ENCODE measurements around the gene ABCB9. TPM values are rescaled to one million over a fixed set of nuclear protein-coding genes. Genes with fewer than 3 reads are reported as not detected.

ABCB9 gene
- total and polyA plus RNA-seq, 2 of the 8 experiments (the other 6 are each of a cell fraction or from before 2014, with no cell fraction given) = 3.8 to 8.0 TPM

GRCh38 chr12:122988612-122989212 is 22.4 kb upstream of the ABCB9 start (continued):
- TF ChIP-seq, protein P1, sequence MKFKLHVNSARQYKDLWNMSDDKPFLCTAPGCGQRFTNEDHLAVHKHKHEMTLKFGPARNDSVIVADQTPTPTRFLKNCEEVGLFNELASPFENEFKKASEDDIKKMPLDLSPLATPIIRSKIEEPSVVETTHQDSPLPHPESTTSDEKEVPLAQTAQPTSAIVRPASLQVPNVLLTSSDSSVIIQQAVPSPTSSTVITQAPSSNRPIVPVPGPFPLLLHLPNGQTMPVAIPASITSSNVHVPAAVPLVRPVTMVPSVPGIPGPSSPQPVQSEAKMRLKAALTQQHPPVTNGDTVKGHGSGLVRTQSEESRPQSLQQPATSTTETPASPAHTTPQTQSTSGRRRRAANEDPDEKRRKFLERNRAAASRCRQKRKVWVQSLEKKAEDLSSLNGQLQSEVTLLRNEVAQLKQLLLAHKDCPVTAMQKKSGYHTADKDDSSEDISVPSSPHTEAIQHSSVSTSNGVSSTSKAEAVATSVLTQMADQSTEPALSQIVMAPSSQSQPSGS (IDR thresholded peaks at IDR 0.05; ENCODE audit: low read length) = no peak
- no peak for TF ChIP-seq PHF8 (conservative IDR thresholded peaks at IDR 0.05; ENCODE audit: low read depth, low read length)
- no peak for TF ChIP-seq EP300 (IDR thresholded peaks at IDR 0.05; ENCODE audit: borderline replicate concordance in 1 of 2, low read depth in 2 of 2, low read length in 2 of 2)
- TF ChIP-seq, protein P2, sequence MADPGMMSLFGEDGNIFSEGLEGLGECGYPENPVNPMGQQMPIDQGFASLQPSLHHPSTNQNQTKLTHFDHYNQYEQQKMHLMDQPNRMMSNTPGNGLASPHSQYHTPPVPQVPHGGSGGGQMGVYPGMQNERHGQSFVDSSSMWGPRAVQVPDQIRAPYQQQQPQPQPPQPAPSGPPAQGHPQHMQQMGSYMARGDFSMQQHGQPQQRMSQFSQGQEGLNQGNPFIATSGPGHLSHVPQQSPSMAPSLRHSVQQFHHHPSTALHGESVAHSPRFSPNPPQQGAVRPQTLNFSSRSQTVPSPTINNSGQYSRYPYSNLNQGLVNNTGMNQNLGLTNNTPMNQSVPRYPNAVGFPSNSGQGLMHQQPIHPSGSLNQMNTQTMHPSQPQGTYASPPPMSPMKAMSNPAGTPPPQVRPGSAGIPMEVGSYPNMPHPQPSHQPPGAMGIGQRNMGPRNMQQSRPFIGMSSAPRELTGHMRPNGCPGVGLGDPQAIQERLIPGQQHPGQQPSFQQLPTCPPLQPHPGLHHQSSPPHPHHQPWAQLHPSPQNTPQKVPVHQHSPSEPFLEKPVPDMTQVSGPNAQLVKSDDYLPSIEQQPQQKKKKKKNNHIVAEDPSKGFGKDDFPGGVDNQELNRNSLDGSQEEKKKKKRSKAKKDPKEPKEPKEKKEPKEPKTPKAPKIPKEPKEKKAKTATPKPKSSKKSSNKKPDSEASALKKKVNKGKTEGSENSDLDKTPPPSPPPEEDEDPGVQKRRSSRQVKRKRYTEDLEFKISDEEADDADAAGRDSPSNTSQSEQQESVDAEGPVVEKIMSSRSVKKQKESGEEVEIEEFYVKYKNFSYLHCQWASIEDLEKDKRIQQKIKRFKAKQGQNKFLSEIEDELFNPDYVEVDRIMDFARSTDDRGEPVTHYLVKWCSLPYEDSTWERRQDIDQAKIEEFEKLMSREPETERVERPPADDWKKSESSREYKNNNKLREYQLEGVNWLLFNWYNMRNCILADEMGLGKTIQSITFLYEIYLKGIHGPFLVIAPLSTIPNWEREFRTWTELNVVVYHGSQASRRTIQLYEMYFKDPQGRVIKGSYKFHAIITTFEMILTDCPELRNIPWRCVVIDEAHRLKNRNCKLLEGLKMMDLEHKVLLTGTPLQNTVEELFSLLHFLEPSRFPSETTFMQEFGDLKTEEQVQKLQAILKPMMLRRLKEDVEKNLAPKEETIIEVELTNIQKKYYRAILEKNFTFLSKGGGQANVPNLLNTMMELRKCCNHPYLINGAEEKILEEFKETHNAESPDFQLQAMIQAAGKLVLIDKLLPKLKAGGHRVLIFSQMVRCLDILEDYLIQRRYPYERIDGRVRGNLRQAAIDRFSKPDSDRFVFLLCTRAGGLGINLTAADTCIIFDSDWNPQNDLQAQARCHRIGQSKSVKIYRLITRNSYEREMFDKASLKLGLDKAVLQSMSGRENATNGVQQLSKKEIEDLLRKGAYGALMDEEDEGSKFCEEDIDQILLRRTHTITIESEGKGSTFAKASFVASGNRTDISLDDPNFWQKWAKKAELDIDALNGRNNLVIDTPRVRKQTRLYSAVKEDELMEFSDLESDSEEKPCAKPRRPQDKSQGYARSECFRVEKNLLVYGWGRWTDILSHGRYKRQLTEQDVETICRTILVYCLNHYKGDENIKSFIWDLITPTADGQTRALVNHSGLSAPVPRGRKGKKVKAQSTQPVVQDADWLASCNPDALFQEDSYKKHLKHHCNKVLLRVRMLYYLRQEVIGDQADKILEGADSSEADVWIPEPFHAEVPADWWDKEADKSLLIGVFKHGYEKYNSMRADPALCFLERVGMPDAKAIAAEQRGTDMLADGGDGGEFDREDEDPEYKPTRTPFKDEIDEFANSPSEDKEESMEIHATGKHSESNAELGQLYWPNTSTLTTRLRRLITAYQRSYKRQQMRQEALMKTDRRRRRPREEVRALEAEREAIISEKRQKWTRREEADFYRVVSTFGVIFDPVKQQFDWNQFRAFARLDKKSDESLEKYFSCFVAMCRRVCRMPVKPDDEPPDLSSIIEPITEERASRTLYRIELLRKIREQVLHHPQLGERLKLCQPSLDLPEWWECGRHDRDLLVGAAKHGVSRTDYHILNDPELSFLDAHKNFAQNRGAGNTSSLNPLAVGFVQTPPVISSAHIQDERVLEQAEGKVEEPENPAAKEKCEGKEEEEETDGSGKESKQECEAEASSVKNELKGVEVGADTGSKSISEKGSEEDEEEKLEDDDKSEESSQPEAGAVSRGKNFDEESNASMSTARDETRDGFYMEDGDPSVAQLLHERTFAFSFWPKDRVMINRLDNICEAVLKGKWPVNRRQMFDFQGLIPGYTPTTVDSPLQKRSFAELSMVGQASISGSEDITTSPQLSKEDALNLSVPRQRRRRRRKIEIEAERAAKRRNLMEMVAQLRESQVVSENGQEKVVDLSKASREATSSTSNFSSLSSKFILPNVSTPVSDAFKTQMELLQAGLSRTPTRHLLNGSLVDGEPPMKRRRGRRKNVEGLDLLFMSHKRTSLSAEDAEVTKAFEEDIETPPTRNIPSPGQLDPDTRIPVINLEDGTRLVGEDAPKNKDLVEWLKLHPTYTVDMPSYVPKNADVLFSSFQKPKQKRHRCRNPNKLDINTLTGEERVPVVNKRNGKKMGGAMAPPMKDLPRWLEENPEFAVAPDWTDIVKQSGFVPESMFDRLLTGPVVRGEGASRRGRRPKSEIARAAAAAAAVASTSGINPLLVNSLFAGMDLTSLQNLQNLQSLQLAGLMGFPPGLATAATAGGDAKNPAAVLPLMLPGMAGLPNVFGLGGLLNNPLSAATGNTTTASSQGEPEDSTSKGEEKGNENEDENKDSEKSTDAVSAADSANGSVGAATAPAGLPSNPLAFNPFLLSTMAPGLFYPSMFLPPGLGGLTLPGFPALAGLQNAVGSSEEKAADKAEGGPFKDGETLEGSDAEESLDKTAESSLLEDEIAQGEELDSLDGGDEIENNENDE (IDR thresholded peaks at IDR 0.05; ENCODE audit: insufficient replicate concordance, low read length) = no peak
- TF ChIP-seq POU5F1 (IDR thresholded peaks at IDR 0.05; ENCODE audit: low read depth, low read length) = no peak
- TF ChIP-seq, protein P3, sequence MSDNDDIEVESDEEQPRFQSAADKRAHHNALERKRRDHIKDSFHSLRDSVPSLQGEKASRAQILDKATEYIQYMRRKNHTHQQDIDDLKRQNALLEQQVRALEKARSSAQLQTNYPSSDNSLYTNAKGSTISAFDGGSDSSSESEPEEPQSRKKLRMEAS (IDR thresholded peaks at IDR 0.05) = no peak

Measured in H1 (cell line).